H1 (cell line): Measurements from ENCODE around the gene SARS2. TPM values are rescaled to one million over a fixed set of nuclear protein-coding genes. Genes with fewer than 3 reads are reported as not detected.

Experiments
- CTCF ChIA-PET: fragments of 300-600 bp; sonication (Branson Sonifier 250); formaldehyde crosslinking; loops from one replicate; lab custom pipeline; 2021; ENCODE audit not compliant: partially characterized antibody; lab: Charles Lee
- POLR2A ChIA-PET: fragments of 300-600 bp; sonication (Branson Sonifier 250); formaldehyde crosslinking; loops from one replicate; lab custom pipeline; 2021; ENCODE audit warnings: inconsistent platforms; ENCODE audit not compliant: partially characterized antibody; lab: Charles Lee
- DNase-seq, 2 experiments: peaks; one replicate each; pipeline versions ENCODE4 v3.0.0 to v3.0.0-alpha.2; 2010 to 2022; ENCODE audit warnings: low spot score in 2 of 2, low read depth in 1 of 2, mixed read lengths in 1 of 2
- FAIRE-seq: peaks from 2 replicates; lab custom pipeline; 2011; peaks lifted over from hg19 to GRCh38; lab: Jason Lieb, UNC
- H2AFZ ChIP-seq: 2 replicates; pipeline ENCODE4 v1.8.1; 2012; ENCODE audit warnings: low read length, inconsistent platforms
- H2AK5ac ChIP-seq: 2 replicates; pipeline ENCODE4 v1.6.1; 2013; ENCODE audit warnings: low read depth, low read length
- H2BK120ac ChIP-seq: replicated peaks from 2 replicates; pipeline ENCODE3; 2013; ENCODE audit warnings: low read depth, low read length, inconsistent platforms
- H2BK12ac ChIP-seq: 2 replicates; pipeline ENCODE4 v1.6.1; 2013; ENCODE audit warnings: low read depth, low read length
- H2BK15ac ChIP-seq: 2 replicates; pipeline ENCODE4 v1.6.1; 2013; ENCODE audit warnings: low read length
- H2BK20ac ChIP-seq: 2 replicates; pipeline ENCODE4 v1.6.1; 2013; ENCODE audit warnings: low read length
- H2BK5ac ChIP-seq: 2 replicates; pipeline ENCODE4 v1.6.1; 2013; ENCODE audit warnings: low read depth, low read length
- H3K14ac ChIP-seq: 2 replicates; pipeline ENCODE4 v1.6.1; 2013; ENCODE audit warnings: inconsistent platforms; ENCODE audit not compliant: insufficient read length
- H3K18ac ChIP-seq: 2 replicates; pipeline ENCODE4 v1.6.1; 2013; ENCODE audit warnings: low read length; ENCODE audit errors: extremely low read depth
- H3K23ac ChIP-seq: 2 replicates; pipeline ENCODE4 v1.6.1; 2013; ENCODE audit warnings: inconsistent platforms; ENCODE audit not compliant: insufficient read length
- H3K23me2 ChIP-seq: 2 replicates; pipeline ENCODE4 v1.6.1; 2013; ENCODE audit warnings: low read depth, low read length
- H3K27ac ChIP-seq: 2 replicates; pipeline ENCODE4 v1.6.1; 2011; ENCODE audit warnings: low read depth, low read length, inconsistent platforms
- H3K27me3 ChIP-seq, 4 experiments: replicated peaks in 1 of 4; 1 replicate in 1 of 4; 2 replicates in 3 of 4; pipeline versions ENCODE4 v1.6.1 to v1.8.1; 2011 to 2013; ENCODE audit warnings: low read length in 3 of 4, mild to moderate bottlenecking in 3 of 4, inconsistent platforms in 2 of 4, mixed read lengths in 2 of 4, moderate library complexity in 1 of 4; ENCODE audit not compliant: control insufficient read depth in 3 of 4, insufficient read depth in 3 of 4; ENCODE audit errors: extremely low read depth in 1 of 4
- H3K36me3 ChIP-seq, 4 experiments: 2 replicates each; pipeline versions ENCODE4 v1.6.1 to v1.8.1; 2011 to 2013; ENCODE audit warnings: mild to moderate bottlenecking in 4 of 4, low read length in 3 of 4, moderate library complexity in 2 of 4, control low read depth in 1 of 4, inconsistent platforms in 1 of 4; ENCODE audit not compliant: insufficient read depth in 4 of 4, control insufficient read depth in 2 of 4
- H3K4ac ChIP-seq: replicated peaks from 2 replicates; pipeline ENCODE3; 2013; ENCODE audit warnings: low read length, low read depth, mixed read lengths, inconsistent platforms; ENCODE audit not compliant: insufficient read length
- H3K4me1 ChIP-seq, 4 experiments: replicated peaks in 1 of 4; 1 replicate in 1 of 4; 2 replicates in 3 of 4; pipeline versions ENCODE4 v1.6.1 to v1.8.1; 2011 to 2013; ENCODE audit warnings: low read length in 3 of 4, inconsistent platforms in 2 of 4, mixed read lengths in 1 of 4; ENCODE audit not compliant: insufficient read depth in 4 of 4, control insufficient read depth in 3 of 4
- H3K4me2 ChIP-seq, 2 experiments: 2 replicates each; pipeline versions ENCODE4 v1.6.1 to v1.8.1; 2011 to 2013; ENCODE audit warnings: low read depth in 2 of 2, low read length in 2 of 2, control low read depth in 1 of 2, inconsistent platforms in 1 of 2, mild to moderate bottlenecking in 1 of 2; ENCODE audit not compliant: insufficient read depth in 1 of 2
- H3K4me3 ChIP-seq, 4 experiments: fragments of 200-600, 300-600 bp in 1 of 4; sonication (generic), shearing (Covaris generic), sonication (Bioruptor Twin) in 1 of 4; 2 replicates each; pipeline versions ENCODE4 v1.5.1 to v1.8.1; 2011 to 2016; ENCODE audit warnings: low read length in 4 of 4, low read depth in 3 of 4, control low read depth in 2 of 4, inconsistent platforms in 2 of 4, mild to moderate bottlenecking in 2 of 4, mixed read lengths in 1 of 4, moderate library complexity in 1 of 4; ENCODE audit not compliant: insufficient read depth in 2 of 4; ENCODE audit errors: extremely low read depth in 1 of 4
- H3K56ac ChIP-seq: replicated peaks from 2 replicates; pipeline ENCODE3; 2013; ENCODE audit warnings: low read depth, mild to moderate bottlenecking, mixed read lengths, low read length, inconsistent platforms; ENCODE audit not compliant: insufficient read length
- H3K79me1 ChIP-seq: 2 replicates; pipeline ENCODE4 v1.6.1; 2013; ENCODE audit warnings: low read depth, low read length, control low read depth
- H3K79me2 ChIP-seq, 2 experiments: 2 replicates each; pipeline versions ENCODE4 v1.6.1 to v1.8.1; 2012 to 2013; ENCODE audit warnings: low read length in 2 of 2, mild to moderate bottlenecking in 2 of 2, inconsistent platforms in 1 of 2; ENCODE audit not compliant: insufficient read depth in 2 of 2, control insufficient read depth in 1 of 2
- H3K9ac ChIP-seq, 4 experiments: replicated peaks in 1 of 4; 1 replicate in 1 of 4; 2 replicates in 3 of 4; pipeline versions ENCODE4 v1.6.1 to v1.8.1; 2011 to 2013; ENCODE audit warnings: low read depth in 3 of 4, low read length in 3 of 4, control low read depth in 2 of 4, mild to moderate bottlenecking in 2 of 4, moderate library complexity in 2 of 4, inconsistent platforms in 1 of 4; ENCODE audit errors: extremely low read depth in 1 of 4
- H3K9me3 ChIP-seq, 2 experiments: 2 replicates each; pipeline versions ENCODE4 v1.6.1 to v1.8.1; 2012 to 2013; ENCODE audit warnings: mild to moderate bottlenecking in 2 of 2, moderate library complexity in 2 of 2, control low read depth in 1 of 2, inconsistent platforms in 1 of 2, low read depth in 1 of 2, low read length in 1 of 2, mixed read lengths in 1 of 2; ENCODE audit not compliant: insufficient read depth in 2 of 2
- H4K20me1 ChIP-seq, 2 experiments: replicated peaks in 1 of 2; 2 replicates each; pipeline versions ENCODE3 to v1.8.1; 2011 to 2013; ENCODE audit warnings: inconsistent platforms in 2 of 2, low read length in 2 of 2, mild to moderate bottlenecking in 1 of 2; ENCODE audit not compliant: insufficient read depth in 2 of 2, control insufficient read depth in 1 of 2
- H4K5ac ChIP-seq: 2 replicates; pipeline ENCODE4 v1.6.1; 2013; ENCODE audit warnings: low read length, low read depth, mixed read lengths, inconsistent platforms; ENCODE audit not compliant: insufficient read length
- H4K8ac ChIP-seq: 2 replicates; pipeline ENCODE4 v1.8.0; 2013; ENCODE audit warnings: mild to moderate bottlenecking, moderate library complexity, low read length, inconsistent platforms; ENCODE audit not compliant: insufficient read depth; ENCODE audit errors: extremely low read depth
- H4K91ac ChIP-seq: replicated peaks from 2 replicates; pipeline ENCODE3; 2013; ENCODE audit warnings: low read length, mixed read lengths, inconsistent platforms; ENCODE audit not compliant: insufficient read length
- CEBPB ChIP-seq: IDR thresholded peaks from 2 replicates; pipeline ENCODE4 v1.6.1; 2012; ENCODE audit warnings: low read depth, low read length
- POU5F1 ChIP-seq: IDR thresholded peaks from 2 replicates; pipeline ENCODE4 v1.6.1; 2011; ENCODE audit warnings: low read depth, mild to moderate bottlenecking, low read length, moderate library complexity
- TCF12 ChIP-seq: IDR thresholded peaks from 2 replicates; pipeline ENCODE4 v1.6.1; 2011; ENCODE audit warnings: low read depth, mild to moderate bottlenecking, low read length
- WGBS, 2 experiments: shearing (Covaris generic) in 1 of 2; methylation state at CpG; one replicate each; pipeline versions ENCODE4 v1.1.6 to v1.1.7; 2013 to 2015; ENCODE audit warnings: low lambda C conversion rate in 2 of 2, mixed read lengths in 2 of 2, inconsistent platforms in 1 of 2, low coverage in 1 of 2, missing lambda C conversion rate in 1 of 2; ENCODE audit not compliant: insufficient replicate concordance in 2 of 2, insufficient coverage in 1 of 2, insufficient read length in 1 of 2; ENCODE audit errors: extremely low coverage in 1 of 2, missing lambda C conversion rate in 1 of 2; 5-methylcytosine and 5-hydroxymethylcytosine counted together
- polyA plus RNA-seq, 7 experiments: library from polyadenylated mRNA; depleted of rRNA in 3 of 7; stranded (reverse) in 5 of 7; unstranded in 2 of 7; fragments of >200 nt in 5 of 7; fragments of 200-250 nt in 2 of 7; gene quantifications; 1 replicate in 5 of 7; 2 replicates in 1 of 7; 4 replicates in 1 of 7; pipeline versions ENCODE4 v1.2.1 to v1.2.3, GENCODE V29; 2011 to 2013; ENCODE audit warnings: missing spikeins in 2 of 7, mixed read lengths in 2 of 7
- total RNA-seq: library from RNA; stranded (reverse); fragmentation: NEBNext Ultra II Directional; extraction: Animal tissue kit (Norgen Biotek cat#: 25700); gene quantifications from 2 replicates; pipeline ENCODE4 v1.2.1, GENCODE V29; 2021

SARS2 gene
- total and polyA plus RNA-seq, 2 of the 8 experiments (the other 6 are each of a cell fraction or from before 2014, with no cell fraction given) = 68.0 to 102 TPM

DNA sequence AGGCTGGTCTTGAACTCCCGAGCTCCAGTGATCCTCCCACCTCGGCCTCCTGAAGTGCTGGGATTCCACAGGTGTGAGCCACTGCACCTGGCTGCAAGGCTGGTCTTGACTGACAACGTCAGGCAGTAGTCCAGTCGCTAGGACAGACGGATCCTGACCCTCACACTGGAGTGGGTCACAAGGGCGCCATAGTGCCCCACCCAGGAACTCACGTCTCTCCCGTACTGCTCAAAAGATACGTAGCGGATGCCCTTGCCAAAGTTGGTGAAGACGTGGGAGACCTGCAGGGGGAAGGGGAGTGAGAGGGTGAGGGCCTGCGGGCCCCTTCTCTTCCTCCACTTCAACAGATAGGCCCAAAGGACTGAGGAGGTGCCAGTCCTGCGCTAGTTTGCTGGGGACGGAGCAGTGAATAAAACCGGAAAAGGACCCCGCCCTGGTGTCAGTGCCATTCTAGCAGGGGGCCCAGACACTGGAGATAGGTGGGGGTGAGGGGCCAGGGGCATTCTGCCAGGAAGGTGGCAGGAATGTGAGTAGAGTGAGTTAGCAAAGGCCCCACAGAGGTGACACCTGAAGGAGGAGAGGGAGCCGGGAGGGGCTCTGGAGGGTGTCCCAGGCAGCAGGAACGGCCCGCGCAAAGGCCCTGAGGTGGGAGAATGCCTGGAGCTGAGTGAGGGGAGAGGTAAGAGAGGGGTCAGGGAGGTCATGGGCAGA, 12.1 kb upstream of the SARS2 start:
- Histone ChIP-seq H3K9ac (no peak overlapping the region), H2BK20ac (no peak overlapping the region), H3K9me3 (no peaks in the 10 kb centered on the region), H3K4me2 (no peak overlapping the region), H2BK15ac (no peak overlapping the region), H3K23me2 (no peaks in the 10 kb centered on the region), H2BK120ac (no peak overlapping the region), H2BK5ac (no peak overlapping the region), H3K79me1 (no peaks in the 10 kb centered on the region), H3K23ac (no peak overlapping the region), H3K4me1 (no peaks in the 10 kb centered on the region), H3K4me3 (no peak overlapping the region), H2AFZ (no peak overlapping the region), H3K27ac (no peak overlapping the region), H4K91ac (no peak overlapping the region), H3K56ac (no peak overlapping the region), H3K18ac (no peak overlapping the region), H3K27me3 (no peaks in the 10 kb centered on the region), H2AK5ac (no peak overlapping the region), H3K36me3 (peaks cover 0 to 4% (median 0%) of the 10 kb centered on the region in 4 experiments; a peak in 2 of 8 replicates), H4K20me1 (no peaks in the 10 kb centered on the region), H4K5ac (no peak overlapping the region), H2BK12ac (no peak overlapping the region), H3K4ac (no peak overlapping the region), H3K14ac (no peak overlapping the region), H4K8ac (no peak overlapping the region; the same call in 1 of the 2 replicates), H3K79me2 (no peaks in the 10 kb centered on the region)
- FAIRE-seq (no peak), DNase-seq (no peak)
- no peak for TF ChIP-seq TCF12
- no peak for TF ChIP-seq POU5F1
- TF ChIP-seq CEBPB = no peak
- CTCF ChIA-PET = interaction anchor here (14.5 kb wide), 1 partner anchor 9 kb away, joined by 120 read pairs; the partner anchor contains the start of genes MRPS12 and SARS2
- 86% methylated on average over 16 of the region's 20 CpGs; no CpG with 5 or more reads in 1 of the 2 experiments for WGBS, 2 experiments
- POLR2A ChIA-PET = interaction anchor here (0.8 kb wide), 1 partner anchor 10 kb away, joined by 5 read pairs; no protein-coding TSS in a partner anchor
